Glomerular visceral epithelial cell (primary cell): Measurements from ENCODE around the gene SFT2D2.

Experiments used
- DNase-seq: peaks from one replicate; pipeline ENCODE4 v3.0.0-alpha.2; 2016; ENCODE audit errors: extremely low spot score

SFT2D2 gene

DNA sequence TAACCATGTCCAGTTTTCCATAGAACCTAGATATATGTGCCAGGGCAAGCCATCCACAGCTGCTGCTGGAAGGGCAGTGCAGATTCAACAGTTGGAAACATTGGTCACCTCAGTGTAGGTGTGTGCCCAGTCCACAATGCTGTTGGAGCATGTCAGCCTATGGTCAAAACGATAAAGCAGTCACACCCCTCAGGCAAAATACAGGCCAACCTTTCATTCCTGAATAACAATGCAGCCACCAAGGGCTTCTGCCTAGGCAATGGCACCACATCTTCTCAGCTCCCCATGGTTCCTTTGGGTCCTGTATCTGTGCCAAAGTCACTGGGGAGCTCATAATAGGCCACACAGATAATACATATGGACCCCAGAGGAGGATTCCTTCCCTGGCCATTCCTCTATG is 39.8 kb downstream of the SFT2D2 start:
- DNase-seq, result no peak

GRCh38 chr1:168266644-168267186 is 40.9 kb downstream of the SFT2D2 start:
- DNase-seq, result peak; percentile 12

- no peak for DNase-seq
Measured at GRCh38 chr1:168271636-168272035, 45.8 kb downstream of the SFT2D2 start.

DNA sequence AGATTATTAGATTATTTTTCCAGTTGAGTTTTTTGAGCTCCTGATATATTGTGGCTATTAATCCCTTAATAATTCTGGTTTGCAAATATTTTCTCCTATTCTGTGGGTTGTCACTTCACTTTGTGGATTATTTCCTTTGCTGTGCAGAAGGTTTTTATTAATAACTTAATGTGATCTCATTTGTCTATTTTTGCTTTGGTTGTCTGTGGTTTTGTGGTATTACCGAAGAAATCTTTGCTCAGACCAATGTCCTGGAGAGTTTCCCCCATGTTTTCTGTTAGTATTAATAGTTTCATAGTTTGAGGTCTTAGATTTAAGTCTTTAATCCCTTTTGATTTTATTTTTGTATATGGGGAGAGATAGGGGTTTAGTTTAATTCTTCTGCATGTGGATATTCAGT is 47.8 kb downstream of the SFT2D2 start:
- no peak for DNase-seq

- DNase-seq, result no peak
Measured at GRCh38 chr1:168279253-168279652, 53.4 kb downstream of the SFT2D2 start.

- DNase-seq, result no peak
Measured at GRCh38 chr1:168280296-168280927, 54.6 kb downstream of the SFT2D2 start, which contains the start of gene TBX19. TSS of gene TBX19 (plus strand) at chr1:168280877. CDS start at chr1:168281091, 214 bp downstream.

DNA sequence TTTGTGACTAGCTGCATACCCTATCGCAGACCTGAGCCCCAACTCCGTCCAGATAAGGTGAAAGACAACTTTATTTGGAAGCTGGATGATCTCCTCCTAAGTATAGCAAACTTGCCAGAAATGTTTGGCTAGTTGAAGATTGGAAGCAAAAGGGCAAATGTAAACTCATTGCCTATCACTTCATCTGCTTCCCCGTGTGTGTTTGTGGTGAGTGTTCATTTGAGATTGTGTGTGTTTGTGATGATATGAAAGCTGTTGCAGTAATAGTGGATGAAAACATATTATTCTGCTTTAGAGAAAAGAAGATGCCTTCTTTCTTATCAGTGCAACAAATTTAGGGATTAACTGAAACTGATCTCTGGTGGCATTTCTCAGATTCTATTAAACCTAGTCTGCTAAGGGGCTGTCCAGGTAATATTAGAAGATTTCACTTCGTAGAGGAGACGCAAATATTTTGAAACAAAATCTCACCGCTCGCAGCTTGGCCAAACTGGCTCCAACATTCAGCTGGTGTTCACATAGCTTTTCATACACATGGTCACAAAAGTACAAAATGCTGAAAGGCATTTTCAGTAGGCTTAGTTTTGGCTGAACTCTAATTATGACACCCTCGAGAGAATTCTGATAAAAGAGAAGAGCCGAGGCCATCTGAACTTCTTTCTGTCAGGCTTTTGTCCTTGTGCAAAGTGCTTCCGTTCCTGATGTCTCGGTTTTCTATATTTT is 56.0 kb downstream of the SFT2D2 start:
- DNase-seq, result no peak

GRCh38 chr1:168285521-168285790 is 59.7 kb downstream of the SFT2D2 start:
- DNase-seq, result no peak

- DNase-seq, result no peak
Measured at GRCh38 chr1:168285971-168286927, 60.4 kb downstream of the SFT2D2 start.

- DNase-seq, result no peak
Measured at GRCh38 chr1:168287237-168287664, 61.4 kb downstream of the SFT2D2 start.

- no peak for DNase-seq
Measured at GRCh38 chr1:168288311-168289052, 62.7 kb downstream of the SFT2D2 start.

DNA sequence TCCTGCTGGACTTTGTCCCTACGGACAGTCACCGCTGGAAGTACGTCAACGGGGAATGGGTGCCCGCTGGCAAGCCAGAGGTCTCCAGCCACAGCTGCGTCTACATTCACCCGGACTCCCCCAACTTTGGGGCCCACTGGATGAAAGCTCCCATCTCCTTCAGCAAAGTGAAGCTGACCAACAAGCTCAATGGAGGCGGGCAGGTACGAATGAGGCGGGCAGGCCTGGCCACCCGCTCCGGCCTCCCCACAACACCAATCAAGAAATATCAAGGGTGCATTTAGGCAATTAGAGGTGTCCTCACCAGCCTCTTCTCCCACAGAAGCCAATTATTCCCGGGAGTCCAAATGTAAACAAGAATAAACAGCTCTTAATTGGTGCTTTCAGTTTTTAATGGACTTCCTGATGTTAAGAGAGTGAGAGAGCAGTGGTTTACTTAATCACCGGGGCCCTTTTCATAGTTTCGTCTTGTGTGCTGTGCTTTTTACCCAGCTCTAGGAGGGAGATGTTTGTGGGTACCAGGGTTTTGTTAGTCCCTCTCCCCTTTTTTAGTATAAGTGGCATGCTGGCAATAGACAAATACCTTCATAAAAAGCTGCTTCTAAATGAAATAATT is 65.5 kb downstream of the SFT2D2 start:
- DNase-seq, result no peak

GRCh38 chr1:168293356-168293755 is 67.6 kb downstream of the SFT2D2 start:
- DNase-seq, result no peak

- no peak for DNase-seq
Measured at GRCh38 chr1:168295411-168296114, 69.8 kb downstream of the SFT2D2 start.

- no peak for DNase-seq
Measured at GRCh38 chr1:168297019-168297730, 71.4 kb downstream of the SFT2D2 start.

DNA sequence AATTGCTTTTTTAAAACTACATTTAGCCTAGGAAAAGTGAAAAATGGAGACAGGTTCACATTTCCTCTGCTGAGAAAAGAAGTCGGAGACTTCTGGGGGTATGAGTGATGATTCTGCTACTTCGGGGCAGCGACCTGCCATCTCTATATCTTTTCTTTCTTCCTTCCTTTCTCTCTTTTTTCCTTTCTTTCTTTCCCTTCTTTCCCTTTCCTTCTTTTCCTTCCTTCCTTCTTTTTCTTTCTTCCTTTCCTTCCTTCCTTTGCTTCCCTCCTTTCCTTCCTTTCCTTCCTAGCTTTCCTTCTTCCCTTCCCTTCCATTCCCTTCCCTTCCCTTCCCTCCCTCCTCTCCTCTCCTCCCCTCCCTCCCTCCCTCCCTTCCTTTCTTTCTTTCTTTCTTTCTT is 72.6 kb downstream of the SFT2D2 start:
- no peak for DNase-seq

DNA sequence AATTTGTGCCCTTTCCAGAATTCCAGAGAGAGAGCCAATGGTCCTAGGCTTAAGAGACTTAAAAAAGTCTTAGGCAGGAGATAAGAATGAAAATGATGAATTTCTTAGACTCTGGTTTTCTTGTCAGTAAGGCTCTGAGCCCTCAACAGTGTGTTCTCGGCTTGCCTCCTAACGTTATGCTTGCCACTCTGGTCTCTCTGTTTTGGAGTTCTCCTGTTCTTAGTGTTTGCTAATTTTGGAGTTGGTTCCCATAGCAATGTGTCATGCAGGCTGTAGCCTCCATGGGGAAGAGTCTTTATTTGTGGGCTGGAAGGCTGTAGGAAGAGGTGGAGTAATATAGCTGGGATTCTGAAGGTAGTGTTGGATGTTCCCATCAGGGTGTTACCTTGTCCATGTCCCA is 74.8 kb downstream of the SFT2D2 start:
- no peak for DNase-seq

GRCh38 chr1:168301664-168302320 is 76.0 kb downstream of the SFT2D2 start:
- peak; percentile 17 for DNase-seq
